ENCODE data around the gene LRP4.

The LRP4 gene

DNA sequence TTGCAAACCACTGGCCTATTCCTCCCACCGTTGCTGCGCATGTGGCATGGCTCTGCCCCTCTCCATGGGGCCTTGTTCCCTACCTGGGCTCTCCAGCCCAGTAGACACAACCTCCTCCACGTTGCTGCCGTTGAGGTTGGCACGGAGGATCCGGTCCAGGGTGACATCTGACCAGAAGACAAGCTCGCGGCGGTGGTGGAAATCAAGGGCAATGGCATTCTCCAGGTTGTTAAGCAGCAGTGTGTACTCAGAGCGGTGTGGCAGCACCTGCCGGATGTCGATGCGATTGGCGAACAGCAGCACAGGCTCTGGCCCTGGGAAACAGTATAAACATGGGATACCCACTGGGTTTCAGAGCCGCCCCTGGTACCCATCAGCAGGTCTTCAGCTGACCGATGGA lies 23.8 kb downstream of the LRP4 start:
- Histone ChIP-seq H3K9me3 (ENCODE audit: low read length) (no peaks in the 10 kb centered on the region), H3K27me3 (ENCODE audit: insufficient read depth, low read length) (no peaks in the 10 kb centered on the region), H2AFZ (ENCODE audit: low read length) (no peak overlapping the region), H3K4me3 (ENCODE audit: low read depth, low read length, poor library complexity, severe bottlenecking) (no peak overlapping the region), H3K79me2 (ENCODE audit: insufficient read depth, low read length) (no peaks in the 10 kb centered on the region), H3K9ac (ENCODE audit: low read length) (no peak overlapping the region), H3K36me3 (ENCODE audit: insufficient read depth, low read length) (peaks cover 37% of the 10 kb centered on the region), H3K27ac (ENCODE audit: low read depth, low read length, poor library complexity, severe bottlenecking) (no peak overlapping the region), H4K20me1 (ENCODE audit: insufficient read depth, low read length) (no peaks in the 10 kb centered on the region), H3F3A (ENCODE audit: insufficient read depth, low read length) (no peaks in the 10 kb centered on the region), H3K4me1 (ENCODE audit: insufficient read depth, low read length, severe bottlenecking) (peaks cover under 1% of the 10 kb centered on the region), H3K9me2 (ENCODE audit: low read depth, low read length) (no peaks in the 10 kb centered on the region), H3K4me2 (ENCODE audit: low read length) (no peak overlapping the region)
- no peak for TF ChIP-seq EZH2 (IDR thresholded peaks at IDR 0.05; ENCODE audit: borderline replicate concordance, low read length)
- TF ChIP-seq, protein P1, sequence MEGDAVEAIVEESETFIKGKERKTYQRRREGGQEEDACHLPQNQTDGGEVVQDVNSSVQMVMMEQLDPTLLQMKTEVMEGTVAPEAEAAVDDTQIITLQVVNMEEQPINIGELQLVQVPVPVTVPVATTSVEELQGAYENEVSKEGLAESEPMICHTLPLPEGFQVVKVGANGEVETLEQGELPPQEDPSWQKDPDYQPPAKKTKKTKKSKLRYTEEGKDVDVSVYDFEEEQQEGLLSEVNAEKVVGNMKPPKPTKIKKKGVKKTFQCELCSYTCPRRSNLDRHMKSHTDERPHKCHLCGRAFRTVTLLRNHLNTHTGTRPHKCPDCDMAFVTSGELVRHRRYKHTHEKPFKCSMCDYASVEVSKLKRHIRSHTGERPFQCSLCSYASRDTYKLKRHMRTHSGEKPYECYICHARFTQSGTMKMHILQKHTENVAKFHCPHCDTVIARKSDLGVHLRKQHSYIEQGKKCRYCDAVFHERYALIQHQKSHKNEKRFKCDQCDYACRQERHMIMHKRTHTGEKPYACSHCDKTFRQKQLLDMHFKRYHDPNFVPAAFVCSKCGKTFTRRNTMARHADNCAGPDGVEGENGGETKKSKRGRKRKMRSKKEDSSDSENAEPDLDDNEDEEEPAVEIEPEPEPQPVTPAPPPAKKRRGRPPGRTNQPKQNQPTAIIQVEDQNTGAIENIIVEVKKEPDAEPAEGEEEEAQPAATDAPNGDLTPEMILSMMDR (IDR thresholded peaks at IDR 0.05; ENCODE audit: low read length): no peak

GRCh38 chr11:46892838-46893237 lies 25.5 kb downstream of the LRP4 start:
- H3K36me3 ChIP-seq (ENCODE audit: insufficient read depth, low read length): peaks cover 33% of the 10 kb centered on the region; the same call in 1 of the 2 replicates

GRCh38 chr11:46892109-46892508 lies 26.2 kb downstream of the LRP4 start:
- Histone ChIP-seq H3K36me3 (ENCODE audit: insufficient read depth, low read length) (peaks cover 33% of the 10 kb centered on the region; the same call in 1 of the 2 replicates), H3K4me3 (ENCODE audit: low read depth, low read length, poor library complexity, severe bottlenecking) (no peak overlapping the region), H3K4me1 (ENCODE audit: insufficient read depth, low read length, severe bottlenecking) (peaks cover 11% of the 10 kb centered on the region), H3F3A (ENCODE audit: insufficient read depth, low read length) (no peaks in the 10 kb centered on the region), H2AFZ (ENCODE audit: low read length) (no peak overlapping the region), H3K27ac (ENCODE audit: low read depth, low read length, poor library complexity, severe bottlenecking) (no peak overlapping the region), H3K27me3 (ENCODE audit: insufficient read depth, low read length) (no peaks in the 10 kb centered on the region), H4K20me1 (ENCODE audit: insufficient read depth, low read length) (no peaks in the 10 kb centered on the region), H3K9me3 (ENCODE audit: low read length) (no peaks in the 10 kb centered on the region), H3K9ac (ENCODE audit: low read length) (no peak overlapping the region), H3K79me2 (ENCODE audit: insufficient read depth, low read length) (no peaks in the 10 kb centered on the region), H3K9me2 (ENCODE audit: low read depth, low read length) (no peaks in the 10 kb centered on the region), H3K4me2 (ENCODE audit: low read length) (no peak overlapping the region)
- TF ChIP-seq, protein P1 (IDR thresholded peaks at IDR 0.05; ENCODE audit: low read length): no peak
- no peak for TF ChIP-seq EZH2 (IDR thresholded peaks at IDR 0.05; ENCODE audit: borderline replicate concordance, low read length)

More at GRCh38 chr11:46892838-46893237, 25.5 kb downstream of the LRP4 start:
- H3K27ac ChIP-seq (ENCODE audit: low read depth, low read length, poor library complexity, severe bottlenecking): no peak overlapping the region
- no peak overlapping the region for H3K4me2 ChIP-seq (ENCODE audit: low read length)
- H3F3A ChIP-seq (ENCODE audit: insufficient read depth, low read length): no peaks in the 10 kb centered on the region
- H4K20me1 ChIP-seq (ENCODE audit: insufficient read depth, low read length): no peaks in the 10 kb centered on the region
- H3K9ac ChIP-seq (ENCODE audit: low read length): no peak overlapping the region
- H2AFZ ChIP-seq (ENCODE audit: low read length): no peak overlapping the region
- H3K79me2 ChIP-seq (ENCODE audit: insufficient read depth, low read length): no peaks in the 10 kb centered on the region
- TF ChIP-seq, protein P1 (IDR thresholded peaks at IDR 0.05; ENCODE audit: low read length): no peak
- no peak for TF ChIP-seq EZH2 (IDR thresholded peaks at IDR 0.05; ENCODE audit: borderline replicate concordance, low read length)
- no peaks in the 10 kb centered on the region for H3K9me2 ChIP-seq (ENCODE audit: low read depth, low read length)
- H3K4me3 ChIP-seq (ENCODE audit: low read depth, low read length, poor library complexity, severe bottlenecking): no peak overlapping the region
- H3K27me3 ChIP-seq (ENCODE audit: insufficient read depth, low read length): no peaks in the 10 kb centered on the region
- H3K4me1 ChIP-seq (ENCODE audit: insufficient read depth, low read length, severe bottlenecking): peaks cover 11% of the 10 kb centered on the region
- H3K9me3 ChIP-seq (ENCODE audit: low read length): no peaks in the 10 kb centered on the region

All from OCI-LY1 (cell line).